Stimulated activated CD8-positive, alpha-beta memory T cell treated with anti-CD3 and anti-CD28 coated beads, Interleukin-12 subunit alpha, Interleukin-12 subunit beta, amount 100 ng/mL, for 4 hours (primary cell): ENCODE measurements around the gene ANK2.

Experiments
- DNase-seq: peaks from one replicate; pipeline ENCODE4 v3.0.0-alpha.2; 2020; ENCODE audit warnings: low read depth

The ANK2 gene

GRCh38 chr4:113094802-113095201 is 45.3 kb downstream of the ANK2 start:
- DNase-seq = no peak

GRCh38 chr4:113101669-113102068 is 52.2 kb downstream of the ANK2 start:
- no peak for DNase-seq

GRCh38 chr4:113103556-113103955 is 54.1 kb downstream of the ANK2 start:
- no peak for DNase-seq

- no peak for DNase-seq
These were observed 56.7 kb downstream of the ANK2 start for GRCh38 chr4:113106108-113106507.

GRCh38 chr4:113109106-113109718 is 59.8 kb downstream of the ANK2 start:
- DNase-seq = no peak

GRCh38 chr4:113112338-113112978 is 63.0 kb downstream of the ANK2 start:
- no peak for DNase-seq

GRCh38 chr4:113113151-113113550 is 63.7 kb downstream of the ANK2 start:
- no peak for DNase-seq

GRCh38 chr4:113114884-113115283 is 65.4 kb downstream of the ANK2 start:
- no peak for DNase-seq

- no peak for DNase-seq
These were observed 67.2 kb downstream of the ANK2 start for GRCh38 chr4:113116414-113117357.

- DNase-seq = no peak
These were observed 67.9 kb downstream of the ANK2 start for GRCh38 chr4:113117358-113117702.

- DNase-seq = no peak
These were observed 72.6 kb downstream of the ANK2 start for GRCh38 chr4:113122066-113122465.

- DNase-seq = no peak
These were observed 76.0 kb downstream of the ANK2 start for GRCh38 chr4:113125418-113125817.

- DNase-seq = no peak
These were observed 81.7 kb downstream of the ANK2 start for GRCh38 chr4:113131136-113131535.

- no peak for DNase-seq
These were observed 82.2 kb downstream of the ANK2 start for GRCh38 chr4:113131621-113132020.

GRCh38 chr4:113141901-113142346 is 92.5 kb downstream of the ANK2 start:
- DNase-seq = no peak

- DNase-seq = no peak
These were observed 92.9 kb downstream of the ANK2 start for GRCh38 chr4:113142351-113142750.

- no peak for DNase-seq
These were observed 94.6 kb downstream of the ANK2 start for GRCh38 chr4:113144091-113144490.

- no peak for DNase-seq
These were observed 95.7 kb downstream of the ANK2 start for GRCh38 chr4:113145147-113145518.

GRCh38 chr4:113145519-113146291 is 96.3 kb downstream of the ANK2 start:
- no peak for DNase-seq

- DNase-seq = no peak
These were observed 97.5 kb downstream of the ANK2 start for GRCh38 chr4:113146876-113147358.

- DNase-seq = no peak
These were observed 98.2 kb downstream of the ANK2 start for GRCh38 chr4:113147498-113148111.

GRCh38 chr4:113148925-113149324 is 99.5 kb downstream of the ANK2 start:
- DNase-seq = no peak
